Neural cell (in vitro differentiated cells): ENCODE data around the gene FNDC3B. TPM values are rescaled to one million over a fixed set of nuclear protein-coding genes. Genes with fewer than 3 reads are reported as not detected.

Source experiments
- H2AFZ ChIP-seq: fragments of 200-600, 300-800 bp; sonication (generic), shearing (Covaris generic); 2 replicates; pipeline ENCODE4 v1.6.0; 2014; ENCODE audit warnings: low read depth, mild to moderate bottlenecking, antibody characterized with exemption, low read length, moderate library complexity
- H3F3A ChIP-seq: fragments of 200-600 bp; shearing (Covaris generic); 2 replicates; pipeline ENCODE4 v1.6.1; 2016; ENCODE audit warnings: mild to moderate bottlenecking, moderate library complexity, mixed read lengths, antibody characterized with exemption, low read length; ENCODE audit not compliant: insufficient read depth, poor library complexity, severe bottlenecking
- H3K27ac ChIP-seq: fragments of 200-600, 300-800 bp; sonication (generic), shearing (Covaris generic); 2 replicates; pipeline ENCODE4 v1.5.1; 2014; ENCODE audit warnings: mild to moderate bottlenecking, low read length, moderate library complexity
- H3K27me3 ChIP-seq: fragments of 300-800, 200-600 bp; sonication (generic), shearing (Covaris generic); 2 replicates; pipeline ENCODE4 v1.6.0; 2014; ENCODE audit warnings: mild to moderate bottlenecking, low read depth, low read length, moderate library complexity; ENCODE audit not compliant: insufficient read depth
- H3K36me3 ChIP-seq: fragments of 300-800, 200-600 bp; sonication (generic), shearing (Covaris generic); 2 replicates; pipeline ENCODE4 v1.5.1; 2014; ENCODE audit warnings: mild to moderate bottlenecking, antibody characterized with exemption, low read length, moderate library complexity; ENCODE audit not compliant: insufficient read depth
- H3K4me2 ChIP-seq: fragments of 300-800, 200-600 bp; sonication (generic), shearing (Covaris generic); 2 replicates; pipeline ENCODE4 v1.6.0; 2014; ENCODE audit warnings: mild to moderate bottlenecking, low read length
- H3K4me3 ChIP-seq: fragments of 300-800, 200-600 bp; sonication (generic), shearing (Covaris generic); 2 replicates; pipeline ENCODE4 v1.5.1; 2014; ENCODE audit warnings: mild to moderate bottlenecking, low read length, moderate library complexity
- H3K79me2 ChIP-seq: fragments of 200-600 bp; shearing (Covaris generic); replicated peaks from 2 replicates; pipeline ENCODE4 v1.6.0; 2014; ENCODE audit warnings: mild to moderate bottlenecking, low read length, moderate library complexity; ENCODE audit not compliant: insufficient read depth
- H3K9ac ChIP-seq: fragments of 300-800, 200-600 bp; sonication (generic), shearing (Covaris generic); 2 replicates; pipeline ENCODE4 v1.6.1; 2016; ENCODE audit warnings: mild to moderate bottlenecking, low read length, mixed read lengths
- H3K9me2 ChIP-seq: fragments of 200-600 bp; shearing (Covaris generic); 2 replicates; pipeline ENCODE4 v1.6.1; 2016; ENCODE audit warnings: mild to moderate bottlenecking, low read length, mixed read lengths; ENCODE audit not compliant: insufficient read depth
- H3K9me3 ChIP-seq: fragments of 200-600, 300-800 bp; sonication (generic), shearing (Covaris generic); 2 replicates; pipeline ENCODE4 v1.6.1; 2016; ENCODE audit warnings: mild to moderate bottlenecking, mixed run types, low read length, moderate library complexity, mixed read lengths
- H4K20me1 ChIP-seq: fragments of 200-600 bp; shearing (Covaris generic); 2 replicates; pipeline ENCODE4 v1.6.1; 2016; ENCODE audit warnings: mild to moderate bottlenecking, mixed run types; ENCODE audit not compliant: insufficient read depth
- CTCF ChIP-seq: fragments of 450-650 bp; IDR thresholded peaks from 2 replicates; pipeline ENCODE4 v1.5.1; 2014; ENCODE audit warnings: antibody characterized with exemption, mild to moderate bottlenecking, moderate library complexity; ENCODE audit not compliant: poor library complexity, severe bottlenecking
- EP300 ChIP-seq: fragments of 450-650 bp; conservative IDR thresholded peaks from 2 replicates; pipeline ENCODE4 v1.6.1; 2014; ENCODE audit warnings: antibody characterized with exemption, mild to moderate bottlenecking, moderate library complexity; ENCODE audit not compliant: poor library complexity, severe bottlenecking
- EZH2 ChIP-seq: fragments of 200-600, 300-800 bp; shearing (Covaris generic), sonication (generic); IDR thresholded peaks from 2 replicates; pipeline ENCODE4 v1.6.1; 2014; ENCODE audit warnings: antibody characterized with exemption, low read length, borderline replicate concordance, mild to moderate bottlenecking; ENCODE audit not compliant: insufficient read depth, poor library complexity, severe bottlenecking
- MXI1 ChIP-seq: fragments of 450-650 bp; conservative IDR thresholded peaks from 2 replicates; pipeline ENCODE4 v1.6.1; 2014; ENCODE audit warnings: antibody characterized with exemption, mild to moderate bottlenecking; ENCODE audit not compliant: poor library complexity, severe bottlenecking
- POLR2AphosphoS5 ChIP-seq: IDR thresholded peaks from 2 replicates; pipeline ENCODE4 v1.6.1; 2012
- RAD21 ChIP-seq: fragments of 450-650 bp; conservative IDR thresholded peaks from 2 replicates; pipeline ENCODE4 v1.6.1; 2014; ENCODE audit warnings: antibody characterized with exemption, mild to moderate bottlenecking, moderate library complexity
- REST ChIP-seq: IDR thresholded peaks from 2 replicates; pipeline ENCODE4 v1.6.1; 2012; ENCODE audit warnings: borderline replicate concordance
- SMC3 ChIP-seq: fragments of 450-650 bp; conservative IDR thresholded peaks from 2 replicates; pipeline ENCODE4 v1.6.1; 2014; ENCODE audit warnings: antibody characterized with exemption, mild to moderate bottlenecking, moderate library complexity; ENCODE audit not compliant: poor library complexity
- TAF1 ChIP-seq: IDR thresholded peaks from 2 replicates; pipeline ENCODE4 v1.6.1; 2012; ENCODE audit warnings: low read depth
- polyA plus RNA-seq: library from polyadenylated mRNA; depleted of rRNA; stranded (reverse); fragments of >200 nt; gene quantifications from 2 replicates; pipeline ENCODE4 v1.2.3, GENCODE V29; 2014

FNDC3B gene
- polyA plus RNA-seq, 1 donor from 2014 or later = 4.9 TPM

GRCh38 chr3:172359996-172360395 is 320.6 kb downstream of the FNDC3B start:
- Histone ChIP-seq H3K4me2 (no peak overlapping the region), H3K4me3 (no peak overlapping the region), H4K20me1 (no peaks in the 10 kb centered on the region), H3K27me3 (no peaks in the 10 kb centered on the region), H3F3A (no peaks in the 10 kb centered on the region), H3K36me3 (no peaks in the 10 kb centered on the region), H3K9me2 (no peaks in the 10 kb centered on the region), H3K79me2 (no peaks in the 10 kb centered on the region), H2AFZ (no peak overlapping the region), H3K9ac (no peak overlapping the region), H3K9me3 (no peaks in the 10 kb centered on the region), H3K27ac (no peak overlapping the region)
- no peak for TF ChIP-seq CTCF
- TF ChIP-seq RAD21 = no peak
- TF ChIP-seq REST = no peak
- TF ChIP-seq EZH2 = no peak
- TF ChIP-seq MXI1 = no peak
- no peak for TF ChIP-seq SMC3
- no peak for TF ChIP-seq TAF1
- no peak for TF ChIP-seq POLR2AphosphoS5
- TF ChIP-seq EP300 = no peak

- H4K20me1 ChIP-seq = no peaks in the 10 kb centered on the region
- no peaks in the 10 kb centered on the region for H3K27me3 ChIP-seq
- TF ChIP-seq TAF1 (no peak), EP300 (no peak), EZH2 (no peak), MXI1 (no peak), POLR2AphosphoS5 (no peak), SMC3 (no peak), CTCF (no peak), RAD21 (no peak)
- no peak overlapping the region for H3K9ac ChIP-seq
- H3K9me3 ChIP-seq = no peaks in the 10 kb centered on the region
- H3K36me3 ChIP-seq = no peaks in the 10 kb centered on the region
- H3K9me2 ChIP-seq = no peaks in the 10 kb centered on the region
- H3K79me2 ChIP-seq = no peaks in the 10 kb centered on the region
- no peaks in the 10 kb centered on the region for H3F3A ChIP-seq
- H2AFZ ChIP-seq = no peak overlapping the region
- no peak overlapping the region for H3K4me3 ChIP-seq
- H3K4me2 ChIP-seq = no peak overlapping the region
- H3K27ac ChIP-seq = no peak overlapping the region
Measured at GRCh38 chr3:172362583-172362982, 323.2 kb downstream of the FNDC3B start.
